ENCODE results near the gene PTPRN2.

PTPRN2 gene

DNA sequence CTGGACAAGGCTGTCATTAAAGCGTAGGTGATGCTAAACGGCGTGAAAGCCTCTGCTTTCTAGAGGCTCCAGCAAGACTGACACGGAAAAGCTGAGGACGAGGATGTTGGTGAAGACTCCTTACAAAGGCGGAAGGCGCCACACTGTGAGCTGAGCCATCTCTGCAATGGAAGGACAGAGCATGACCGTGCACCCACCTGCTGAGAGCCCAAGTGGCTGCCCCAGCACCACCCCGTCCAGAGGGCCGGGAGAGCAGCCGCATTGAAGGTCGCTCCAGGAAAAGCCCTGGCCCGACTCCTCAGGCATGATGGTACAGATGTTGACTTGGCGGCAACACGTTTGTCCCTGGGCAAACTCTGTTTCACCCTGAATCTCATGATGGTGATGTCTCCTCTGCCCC, 758.1 kb downstream of the PTPRN2 start:
- H4K5ac ChIP-seq (ENCODE audit: low read length) = no peak overlapping the region

GRCh38 chr7:157828881-157829280, 758.7 kb downstream of the PTPRN2 start:
- no peak overlapping the region for H4K5ac ChIP-seq (ENCODE audit: low read length)
- no peak overlapping the region for H2AK5ac ChIP-seq (ENCODE audit: low read length)
- H3K4me1 ChIP-seq (ENCODE audit: control insufficient read depth, low read depth, low read length) = no peaks in the 10 kb centered on the region
- no peaks in the 10 kb centered on the region for H3K79me1 ChIP-seq (ENCODE audit: low read length)
- no peak overlapping the region for H2BK5ac ChIP-seq (ENCODE audit: low read length)
- no peak overlapping the region for H2BK120ac ChIP-seq (ENCODE audit: low read depth, low read length)
- H2BK15ac ChIP-seq (replicated peaks; ENCODE audit: low read depth) = no peak overlapping the region
- no peaks in the 10 kb centered on the region for H3K79me2 ChIP-seq (ENCODE audit: control insufficient read depth, insufficient read depth, low read length)
- no peak overlapping the region for H3K4ac ChIP-seq (ENCODE audit: low read depth, low read length)
- no peak overlapping the region for H3K4me3 ChIP-seq (ENCODE audit: low read length)
- no peak overlapping the region for H3K18ac ChIP-seq (ENCODE audit: low read length)
- no peak overlapping the region for H3K9ac ChIP-seq (ENCODE audit: low read length)
- H4K8ac ChIP-seq (ENCODE audit: low read depth, low read length) = no peak overlapping the region
- H3K23ac ChIP-seq (ENCODE audit: low read length) = no peak overlapping the region
- no peak overlapping the region for H3K4me2 ChIP-seq (ENCODE audit: low read length)
- no peak overlapping the region for H3K27ac ChIP-seq (ENCODE audit: low read depth, low read length)
- no peaks in the 10 kb centered on the region for H3K36me3 ChIP-seq (ENCODE audit: control insufficient read depth, insufficient read depth, low read length)
- no peak overlapping the region for H3K56ac ChIP-seq (ENCODE audit: low read length)
- no CpG with 5 or more reads among the region's 14 CpGs for WGBS (ENCODE audit: extremely low coverage, insufficient coverage, low lambda C conversion rate)
- DNase-seq = no peak
- no peaks in the 10 kb centered on the region for H3K27me3 ChIP-seq (ENCODE audit: insufficient read depth, low read length, poor library complexity)

More for the DNA sequence above, 758.1 kb downstream of the PTPRN2 start:
- H2BK120ac ChIP-seq (ENCODE audit: low read depth, low read length) = no peak overlapping the region
- no peaks in the 10 kb centered on the region for H3K4me1 ChIP-seq (ENCODE audit: control insufficient read depth, low read depth, low read length)
- no peak overlapping the region for H3K27ac ChIP-seq (ENCODE audit: low read depth, low read length)
- H3K79me1 ChIP-seq (ENCODE audit: low read length) = no peaks in the 10 kb centered on the region
- H3K4ac ChIP-seq (ENCODE audit: low read depth, low read length) = no peak overlapping the region
- H3K18ac ChIP-seq (ENCODE audit: low read length) = no peak overlapping the region
- whole genome bisulfite sequencing (ENCODE audit: extremely low coverage, insufficient coverage, low lambda C conversion rate) = no CpG with 5 or more reads among the region's 15 CpGs
- H3K27me3 ChIP-seq (ENCODE audit: insufficient read depth, low read length, poor library complexity) = no peaks in the 10 kb centered on the region
- no peak overlapping the region for H2BK15ac ChIP-seq (replicated peaks; ENCODE audit: low read depth)
- no peak overlapping the region for H3K56ac ChIP-seq (ENCODE audit: low read length)
- no peaks in the 10 kb centered on the region for H3K36me3 ChIP-seq (ENCODE audit: control insufficient read depth, insufficient read depth, low read length)
- no peak overlapping the region for H3K4me3 ChIP-seq (ENCODE audit: low read length)
- no peak for DNase-seq
- no peak overlapping the region for H3K9ac ChIP-seq (ENCODE audit: low read length)
- no peak overlapping the region for H3K23ac ChIP-seq (ENCODE audit: low read length)
- no peak overlapping the region for H2AK5ac ChIP-seq (ENCODE audit: low read length)
- no peak overlapping the region for H3K4me2 ChIP-seq (ENCODE audit: low read length)
- H4K8ac ChIP-seq (ENCODE audit: low read depth, low read length) = no peak overlapping the region
- no peak overlapping the region for H2BK5ac ChIP-seq (ENCODE audit: low read length)
- H3K79me2 ChIP-seq (ENCODE audit: control insufficient read depth, insufficient read depth, low read length) = no peaks in the 10 kb centered on the region

DNA sequence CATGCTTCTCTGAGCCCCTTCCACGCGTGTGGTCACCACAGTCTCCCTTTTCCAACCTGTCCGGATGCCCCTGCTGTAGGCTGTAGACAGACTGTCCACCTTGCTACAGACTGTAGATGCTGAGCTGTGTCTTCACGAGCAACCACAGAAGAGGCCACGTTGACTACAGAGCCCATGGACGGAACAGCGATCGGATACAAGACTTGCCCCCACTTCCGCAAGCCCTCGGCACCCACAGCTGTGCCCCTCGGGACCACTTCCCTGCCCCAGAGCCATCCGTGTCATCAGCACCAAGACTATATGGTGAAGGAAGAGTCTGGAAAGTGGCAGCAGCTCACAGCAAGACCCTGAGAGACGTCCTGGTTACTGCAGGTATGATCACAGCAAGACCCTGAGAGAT, 759.4 kb downstream of the PTPRN2 start:
- H2BK5ac ChIP-seq (ENCODE audit: low read length) = no peak overlapping the region
- WGBS (ENCODE audit: extremely low coverage, insufficient coverage, low lambda C conversion rate) = no CpG with 5 or more reads among the region's 13 CpGs
- H3K4me1 ChIP-seq (ENCODE audit: control insufficient read depth, low read depth, low read length) = no peaks in the 10 kb centered on the region
- no peak overlapping the region for H3K27ac ChIP-seq (ENCODE audit: low read depth, low read length)
- no peak overlapping the region for H3K4ac ChIP-seq (ENCODE audit: low read depth, low read length)
- no peaks in the 10 kb centered on the region for H3K36me3 ChIP-seq (ENCODE audit: control insufficient read depth, insufficient read depth, low read length)
- no peak overlapping the region for H3K4me2 ChIP-seq (ENCODE audit: low read length)
- H4K8ac ChIP-seq (ENCODE audit: low read depth, low read length) = no peak overlapping the region
- no peak overlapping the region for H3K9ac ChIP-seq (ENCODE audit: low read length)
- no peaks in the 10 kb centered on the region for H3K79me1 ChIP-seq (ENCODE audit: low read length)
- no peak overlapping the region for H3K23ac ChIP-seq (ENCODE audit: low read length)
- no peak overlapping the region for H2AK5ac ChIP-seq (ENCODE audit: low read length)
- H3K79me2 ChIP-seq (ENCODE audit: control insufficient read depth, insufficient read depth, low read length) = no peaks in the 10 kb centered on the region
- H3K4me3 ChIP-seq (ENCODE audit: low read length) = no peak overlapping the region
- no peak overlapping the region for H2BK15ac ChIP-seq (replicated peaks; ENCODE audit: low read depth)
- H4K5ac ChIP-seq (ENCODE audit: low read length) = no peak overlapping the region
- no peak overlapping the region for H3K18ac ChIP-seq (ENCODE audit: low read length)
- no peak overlapping the region for H2BK120ac ChIP-seq (ENCODE audit: low read depth, low read length)
- no peak overlapping the region for H3K56ac ChIP-seq (ENCODE audit: low read length)
- no peaks in the 10 kb centered on the region for H3K27me3 ChIP-seq (ENCODE audit: insufficient read depth, low read length, poor library complexity)
- no peak for DNase-seq

- no peak overlapping the region for H3K27ac ChIP-seq (ENCODE audit: low read depth, low read length)
- H3K4me2 ChIP-seq (ENCODE audit: low read length) = no peak overlapping the region
- H3K79me1 ChIP-seq (ENCODE audit: low read length) = no peaks in the 10 kb centered on the region
- no peak overlapping the region for H2BK15ac ChIP-seq (replicated peaks; ENCODE audit: low read depth)
- no peak overlapping the region for H3K4me3 ChIP-seq (ENCODE audit: low read length)
- H2BK5ac ChIP-seq (ENCODE audit: low read length) = no peak overlapping the region
- H3K18ac ChIP-seq (ENCODE audit: low read length) = no peak overlapping the region
- no peak overlapping the region for H2BK120ac ChIP-seq (ENCODE audit: low read depth, low read length)
- no peak overlapping the region for H3K56ac ChIP-seq (ENCODE audit: low read length)
- H4K5ac ChIP-seq (ENCODE audit: low read length) = no peak overlapping the region
- no peak for DNase-seq
- H3K27me3 ChIP-seq (ENCODE audit: insufficient read depth, low read length, poor library complexity) = no peaks in the 10 kb centered on the region
- H3K4ac ChIP-seq (ENCODE audit: low read depth, low read length) = no peak overlapping the region
- H3K9ac ChIP-seq (ENCODE audit: low read length) = no peak overlapping the region
- H4K8ac ChIP-seq (ENCODE audit: low read depth, low read length) = no peak overlapping the region
- no peaks in the 10 kb centered on the region for H3K4me1 ChIP-seq (ENCODE audit: control insufficient read depth, low read depth, low read length)
- no peak overlapping the region for H2AK5ac ChIP-seq (ENCODE audit: low read length)
- H3K23ac ChIP-seq (ENCODE audit: low read length) = no peak overlapping the region
- no peaks in the 10 kb centered on the region for H3K79me2 ChIP-seq (ENCODE audit: control insufficient read depth, insufficient read depth, low read length)
- H3K36me3 ChIP-seq (ENCODE audit: control insufficient read depth, insufficient read depth, low read length) = no peaks in the 10 kb centered on the region
- no CpG with 5 or more reads among the region's 10 CpGs for WGBS (ENCODE audit: extremely low coverage, insufficient coverage, low lambda C conversion rate)
Observed at GRCh38 chr7:157827863-157828160, 759.8 kb downstream of the PTPRN2 start.

- Histone ChIP-seq H3K4ac (ENCODE audit: low read depth, low read length) (no peak overlapping the region), H4K5ac (ENCODE audit: low read length) (no peak overlapping the region), H4K8ac (ENCODE audit: low read depth, low read length) (no peak overlapping the region), H3K79me1 (ENCODE audit: low read length) (no peaks in the 10 kb centered on the region), H2BK15ac (replicated peaks; ENCODE audit: low read depth) (no peak overlapping the region), H3K23ac (ENCODE audit: low read length) (no peak overlapping the region), H2BK5ac (ENCODE audit: low read length) (no peak overlapping the region), H3K27me3 (ENCODE audit: insufficient read depth, low read length, poor library complexity) (no peaks in the 10 kb centered on the region), H3K9ac (ENCODE audit: low read length) (no peak overlapping the region), H3K4me1 (ENCODE audit: control insufficient read depth, low read depth, low read length) (no peaks in the 10 kb centered on the region), H3K4me3 (ENCODE audit: low read length) (no peak overlapping the region), H3K36me3 (ENCODE audit: control insufficient read depth, insufficient read depth, low read length) (no peaks in the 10 kb centered on the region), H3K56ac (ENCODE audit: low read length) (no peak overlapping the region), H3K18ac (ENCODE audit: low read length) (no peak overlapping the region), H3K27ac (ENCODE audit: low read depth, low read length) (no peak overlapping the region), H2BK120ac (ENCODE audit: low read depth, low read length) (no peak overlapping the region), H3K4me2 (ENCODE audit: low read length) (no peak overlapping the region), H3K79me2 (ENCODE audit: control insufficient read depth, insufficient read depth, low read length) (no peaks in the 10 kb centered on the region), H2AK5ac (ENCODE audit: low read length) (no peak overlapping the region)
- no CpG with 5 or more reads among the region's 23 CpGs for WGBS (ENCODE audit: extremely low coverage, insufficient coverage, low lambda C conversion rate)
- no peak for DNase-seq
Observed at GRCh38 chr7:157827045-157827862, 760.4 kb downstream of the PTPRN2 start.

DNA sequence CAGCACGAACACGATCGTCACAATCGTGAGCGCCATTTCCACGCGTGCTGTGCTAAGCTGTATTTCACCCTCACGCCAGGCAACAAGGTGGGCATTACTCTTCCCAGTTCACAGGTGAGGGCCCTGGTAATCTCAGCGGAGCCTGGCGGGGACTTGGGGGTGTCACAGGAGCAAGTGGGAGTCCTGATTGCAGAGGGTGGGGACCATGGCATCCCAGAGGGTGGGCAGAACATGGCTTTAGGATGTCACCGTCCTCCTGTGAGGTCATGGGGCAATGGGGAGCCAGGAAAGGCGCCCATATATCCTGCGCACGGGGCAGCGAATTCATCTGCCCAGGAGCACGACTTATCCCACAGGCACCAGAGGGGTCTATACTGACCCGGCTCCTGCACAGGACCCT, 761.1 kb downstream of the PTPRN2 start:
- DNase-seq = no peak
- H2AK5ac ChIP-seq (ENCODE audit: low read length) = no peak overlapping the region
- no peaks in the 10 kb centered on the region for H3K79me2 ChIP-seq (ENCODE audit: control insufficient read depth, insufficient read depth, low read length)
- no peak overlapping the region for H2BK5ac ChIP-seq (ENCODE audit: low read length)
- H2BK120ac ChIP-seq (ENCODE audit: low read depth, low read length) = no peak overlapping the region
- no peak overlapping the region for H3K4me3 ChIP-seq (ENCODE audit: low read length)
- no peak overlapping the region for H4K5ac ChIP-seq (ENCODE audit: low read length)
- H3K4me2 ChIP-seq (ENCODE audit: low read length) = no peak overlapping the region
- H3K79me1 ChIP-seq (ENCODE audit: low read length) = no peaks in the 10 kb centered on the region
- WGBS (ENCODE audit: extremely low coverage, insufficient coverage, low lambda C conversion rate) = no CpG with 5 or more reads among the region's 17 CpGs
- H3K23ac ChIP-seq (ENCODE audit: low read length) = no peak overlapping the region
- H3K9ac ChIP-seq (ENCODE audit: low read length) = no peak overlapping the region
- H3K56ac ChIP-seq (ENCODE audit: low read length) = no peak overlapping the region
- no peak overlapping the region for H3K4ac ChIP-seq (ENCODE audit: low read depth, low read length)
- no peaks in the 10 kb centered on the region for H3K27me3 ChIP-seq (ENCODE audit: insufficient read depth, low read length, poor library complexity)
- no peaks in the 10 kb centered on the region for H3K36me3 ChIP-seq (ENCODE audit: control insufficient read depth, insufficient read depth, low read length)
- H4K8ac ChIP-seq (ENCODE audit: low read depth, low read length) = no peak overlapping the region
- no peaks in the 10 kb centered on the region for H3K4me1 ChIP-seq (ENCODE audit: control insufficient read depth, low read depth, low read length)
- no peak overlapping the region for H3K27ac ChIP-seq (ENCODE audit: low read depth, low read length)
- H2BK15ac ChIP-seq (replicated peaks; ENCODE audit: low read depth) = no peak overlapping the region
- no peak overlapping the region for H3K18ac ChIP-seq (ENCODE audit: low read length)
